GM10266 (cell line): ENCODE results near the gene ST3GAL3.

Experiments used
- DNase-seq: peaks from one replicate; pipeline ENCODE4 v3.0.0; 2012; ENCODE audit errors: extremely low spot score
- TF ChIP-seq, protein P1 (sequence below): IDR thresholded peaks from 2 replicates; pipeline ENCODE4 v1.5.1; 2012; ENCODE audit warnings: mild to moderate bottlenecking, low read depth; ENCODE audit not compliant: control insufficient read depth, insufficient read depth; ENCODE audit errors: missing control alignments

The ST3GAL3 gene

DNA sequence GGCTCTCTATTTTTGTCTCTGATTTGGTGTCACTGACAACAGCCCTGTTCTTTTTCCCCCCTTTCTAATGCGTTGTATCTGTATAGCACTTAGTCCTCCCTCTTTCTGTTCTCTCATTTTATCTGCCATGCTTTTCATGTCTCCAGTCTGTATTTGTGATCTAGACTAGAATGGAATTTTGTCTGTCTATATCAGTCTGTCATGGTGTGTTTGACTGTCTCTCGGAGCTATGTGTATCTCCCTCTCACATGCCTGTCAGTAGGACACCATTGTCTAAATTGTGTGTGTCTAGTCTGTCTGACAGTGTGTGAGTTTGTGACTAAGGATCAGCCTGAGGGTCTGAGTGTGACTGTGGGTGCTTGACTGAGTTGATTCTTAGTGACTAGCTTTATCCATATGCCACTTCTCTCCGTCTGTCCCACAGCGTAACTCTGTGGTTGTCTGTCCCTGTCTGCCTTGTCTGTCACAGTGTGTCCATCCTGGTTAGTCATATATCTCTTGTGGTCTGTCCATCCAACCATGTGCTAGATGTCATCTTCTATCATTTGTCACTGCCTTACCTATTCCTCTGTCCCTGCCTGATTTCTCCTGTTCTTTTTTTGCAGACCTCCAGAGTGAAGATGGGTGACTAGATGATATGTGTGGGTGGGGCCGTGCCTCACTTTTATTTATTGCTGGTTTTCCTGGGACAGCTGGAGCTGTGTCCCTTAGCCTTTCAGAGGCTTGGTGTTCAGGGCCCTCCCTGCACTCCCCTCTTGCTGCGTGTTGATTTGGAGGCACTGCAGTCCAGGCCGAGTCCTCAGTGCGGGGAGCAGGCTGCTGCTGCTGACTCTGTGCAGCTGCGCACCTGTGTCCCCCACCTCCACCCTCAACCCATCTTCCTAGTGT is 270.3 kb downstream of the ST3GAL3 start:
- TF ChIP-seq, protein P1, sequence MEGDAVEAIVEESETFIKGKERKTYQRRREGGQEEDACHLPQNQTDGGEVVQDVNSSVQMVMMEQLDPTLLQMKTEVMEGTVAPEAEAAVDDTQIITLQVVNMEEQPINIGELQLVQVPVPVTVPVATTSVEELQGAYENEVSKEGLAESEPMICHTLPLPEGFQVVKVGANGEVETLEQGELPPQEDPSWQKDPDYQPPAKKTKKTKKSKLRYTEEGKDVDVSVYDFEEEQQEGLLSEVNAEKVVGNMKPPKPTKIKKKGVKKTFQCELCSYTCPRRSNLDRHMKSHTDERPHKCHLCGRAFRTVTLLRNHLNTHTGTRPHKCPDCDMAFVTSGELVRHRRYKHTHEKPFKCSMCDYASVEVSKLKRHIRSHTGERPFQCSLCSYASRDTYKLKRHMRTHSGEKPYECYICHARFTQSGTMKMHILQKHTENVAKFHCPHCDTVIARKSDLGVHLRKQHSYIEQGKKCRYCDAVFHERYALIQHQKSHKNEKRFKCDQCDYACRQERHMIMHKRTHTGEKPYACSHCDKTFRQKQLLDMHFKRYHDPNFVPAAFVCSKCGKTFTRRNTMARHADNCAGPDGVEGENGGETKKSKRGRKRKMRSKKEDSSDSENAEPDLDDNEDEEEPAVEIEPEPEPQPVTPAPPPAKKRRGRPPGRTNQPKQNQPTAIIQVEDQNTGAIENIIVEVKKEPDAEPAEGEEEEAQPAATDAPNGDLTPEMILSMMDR, result no peak
- no peak for DNase-seq

DNA sequence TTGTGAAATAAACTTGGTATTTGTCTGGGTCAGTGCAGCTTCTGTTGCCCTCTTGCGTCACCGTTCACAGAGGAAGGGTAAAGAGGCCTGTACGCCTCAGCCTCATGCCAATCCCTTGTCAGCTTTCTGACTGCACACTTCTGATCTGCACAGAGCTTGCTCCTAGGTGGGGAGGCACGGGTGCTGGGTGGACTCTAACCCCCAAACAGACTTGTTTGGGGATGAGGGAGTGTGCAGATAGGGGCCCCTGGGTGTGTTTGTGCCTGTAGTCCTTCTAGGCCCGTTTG is 270.9 kb downstream of the ST3GAL3 start:
- TF ChIP-seq, protein P1, result no peak
- DNase-seq, result no peak

DNA sequence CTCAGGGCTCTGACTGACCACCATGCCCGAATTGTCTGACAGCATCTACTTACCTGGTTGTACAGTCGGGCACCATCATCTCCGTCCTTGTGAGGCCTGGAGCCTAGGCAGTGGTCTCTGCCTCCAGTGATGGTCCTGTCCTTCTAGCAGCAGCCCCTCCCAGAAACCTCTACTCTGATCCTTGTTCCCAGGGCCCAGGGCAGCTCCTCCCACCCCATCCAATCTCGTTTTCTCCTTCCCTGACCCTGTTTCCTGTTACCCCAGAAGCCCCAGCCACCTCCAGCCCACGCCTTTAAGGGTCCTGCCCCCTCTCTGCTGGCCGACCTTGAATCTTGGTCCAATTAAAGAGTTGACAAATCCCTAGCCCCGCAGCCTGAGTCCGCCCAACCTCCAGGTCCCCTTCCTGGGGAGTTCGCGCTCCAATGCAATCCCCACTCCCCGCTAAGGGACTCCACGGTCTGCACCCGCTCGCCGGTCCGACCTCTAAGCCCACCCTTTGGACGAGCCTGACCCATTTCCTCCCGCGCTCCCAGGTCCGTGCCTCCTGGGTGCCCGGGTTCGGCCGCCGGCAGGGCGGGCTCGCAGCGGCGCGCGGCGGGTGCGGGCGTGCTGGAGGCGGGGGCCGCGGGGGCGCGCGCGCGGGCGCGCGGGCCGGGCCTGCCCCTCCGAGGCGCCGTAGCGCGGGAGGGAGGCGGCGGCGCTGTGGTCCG is 271.4 kb downstream of the ST3GAL3 start, which contains the start of gene B4GALT2:
Gene B4GALT2 (plus strand): TSS at position 660 of the 710 bp plus-strand sequence. CDS start 1,951 bp downstream, outside the sequence.
- DNase-seq, result peak; percentile 91
- TF ChIP-seq, protein P1, result no peak

DNA sequence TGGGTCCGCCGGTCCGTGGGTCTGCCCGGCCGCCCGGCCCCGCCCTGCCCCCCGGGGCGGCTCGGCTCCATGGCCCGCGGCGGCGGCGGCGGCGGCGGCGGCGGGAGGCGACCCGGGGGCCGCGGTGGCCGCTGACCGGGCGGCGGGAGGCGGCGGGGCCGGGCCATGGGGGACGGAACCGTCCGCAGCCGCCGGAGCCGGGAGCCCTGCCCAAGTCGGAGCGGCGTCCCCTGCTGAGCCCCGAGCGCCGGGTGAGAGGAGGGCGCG is 271.9 kb downstream of the ST3GAL3 start:
- TF ChIP-seq, protein P1, result no peak
- DNase-seq, result no peak

DNA sequence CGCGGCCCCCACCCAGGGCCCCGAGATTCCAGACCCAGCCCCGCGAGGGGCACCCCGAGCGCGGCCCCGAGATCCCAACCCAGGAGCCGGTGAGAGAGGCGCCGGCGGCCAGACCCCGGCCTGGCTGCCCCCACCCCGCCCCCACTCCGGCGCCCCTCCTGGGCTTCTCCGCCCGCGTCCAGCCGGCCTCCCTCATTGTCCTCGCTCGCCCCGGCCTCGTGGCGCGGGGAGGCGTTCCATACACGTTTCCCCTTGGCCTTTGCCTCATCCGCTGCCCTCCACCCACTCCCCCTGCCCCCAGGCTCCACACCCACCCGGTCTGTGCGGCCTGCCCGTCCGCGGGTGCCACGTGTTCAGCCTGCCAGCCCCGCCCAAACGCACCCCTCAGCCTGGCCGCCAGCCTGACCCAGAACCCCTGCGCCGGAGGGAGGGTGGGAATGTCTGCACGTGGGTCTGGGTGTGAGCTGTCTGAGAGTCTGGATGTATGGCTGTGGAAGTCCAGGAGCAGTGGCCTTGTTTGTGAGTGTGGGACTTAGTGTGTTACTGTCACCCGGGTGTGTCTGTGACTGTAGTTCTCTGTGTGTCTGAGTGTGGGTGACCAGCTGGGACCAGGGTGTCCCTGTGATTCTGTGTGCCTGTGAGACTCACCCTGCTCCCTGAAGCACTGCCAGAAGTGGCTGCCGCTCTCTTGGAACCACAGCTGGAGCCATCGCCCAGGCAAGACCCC is 272.4 kb downstream of the ST3GAL3 start:
- DNase-seq, result peak; percentile 74
- TF ChIP-seq, protein P1, result no peak

DNA sequence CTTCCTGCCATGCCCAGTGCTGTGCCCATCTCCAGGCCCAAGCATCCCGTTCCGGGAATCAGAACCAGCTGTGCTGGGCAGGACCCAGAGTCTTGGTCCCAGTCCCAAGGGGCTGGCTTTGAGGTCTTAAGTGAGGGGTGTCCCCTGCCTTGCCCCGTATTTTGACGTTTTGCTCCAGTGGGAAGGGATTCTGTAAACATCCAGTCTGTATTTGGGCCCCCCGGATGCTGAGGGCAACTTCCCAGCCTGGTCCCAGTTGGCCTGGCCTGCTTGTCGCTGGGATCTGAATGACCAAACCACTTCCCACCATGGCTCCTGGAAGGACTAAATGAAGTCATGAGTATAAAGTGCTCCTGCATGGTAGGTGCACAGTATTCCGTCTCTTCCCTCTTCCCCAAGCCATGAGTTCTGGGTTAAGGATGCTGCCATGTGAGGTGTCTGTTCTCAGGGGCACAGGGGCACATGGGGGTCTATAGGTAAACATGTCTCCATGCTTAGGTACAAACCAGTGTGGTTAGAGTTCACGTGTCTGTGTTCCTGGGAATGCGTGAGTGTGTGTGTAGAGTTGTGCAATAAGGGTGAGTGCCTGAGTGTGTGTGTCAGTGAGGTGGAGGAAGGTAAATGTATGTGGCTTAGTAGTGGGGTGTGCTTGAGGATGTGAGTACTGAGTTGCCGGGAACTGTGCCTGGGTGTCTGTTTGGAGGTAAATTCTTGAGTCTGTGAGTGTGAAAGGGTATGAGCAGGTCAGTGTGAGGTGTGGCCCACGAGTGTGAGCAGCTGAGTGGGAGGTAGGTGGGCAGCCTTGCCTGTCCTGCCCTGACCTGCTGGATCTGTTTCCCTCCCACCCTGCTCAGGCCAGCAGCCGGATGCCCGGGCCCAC is 273.2 kb downstream of the ST3GAL3 start:
- no peak for DNase-seq
- TF ChIP-seq, protein P1, result no peak
